Urothelium cell line (cell line): ENCODE measurements around the gene AAK1.

Experiments used
- DNase-seq: peaks from one replicate; pipeline ENCODE4 v3.0.0; 2011; ENCODE audit warnings: low spot score, mixed read lengths
- FAIRE-seq: peaks from 2 replicates; lab custom pipeline; 2011; peaks lifted over from hg19 to GRCh38; lab: Jason Lieb, UNC

Gene AAK1

GRCh38 chr2:69547984-69548715, 95.4 kb downstream of the AAK1 start:
- FAIRE-seq: no peak
- no peak for DNase-seq

GRCh38 chr2:69546646-69547045, 96.9 kb downstream of the AAK1 start:
- no peak for DNase-seq
- FAIRE-seq: no peak

DNA sequence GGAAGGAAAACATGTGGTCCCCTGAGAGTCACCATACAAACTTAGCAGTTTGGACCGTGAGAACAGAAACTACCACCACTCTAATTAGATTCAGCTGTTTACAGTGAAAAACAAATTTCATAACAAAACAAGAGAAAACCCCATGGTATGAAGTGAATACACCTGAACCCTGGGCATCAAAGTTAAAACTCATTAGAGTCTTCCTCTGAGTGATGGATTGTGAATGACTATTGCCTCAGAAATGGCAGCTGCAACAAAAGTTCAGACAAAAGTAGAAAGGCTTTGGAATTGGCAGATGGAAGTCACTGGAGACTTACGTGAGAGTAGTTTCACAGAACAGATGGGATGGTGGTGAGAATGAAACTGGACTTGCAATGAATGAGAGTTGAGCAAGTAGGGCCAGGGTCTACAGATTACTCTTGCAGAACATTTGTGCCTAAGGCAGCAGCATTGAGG, 98.0 kb downstream of the AAK1 start:
- FAIRE-seq: no peak
- DNase-seq: no peak

DNA sequence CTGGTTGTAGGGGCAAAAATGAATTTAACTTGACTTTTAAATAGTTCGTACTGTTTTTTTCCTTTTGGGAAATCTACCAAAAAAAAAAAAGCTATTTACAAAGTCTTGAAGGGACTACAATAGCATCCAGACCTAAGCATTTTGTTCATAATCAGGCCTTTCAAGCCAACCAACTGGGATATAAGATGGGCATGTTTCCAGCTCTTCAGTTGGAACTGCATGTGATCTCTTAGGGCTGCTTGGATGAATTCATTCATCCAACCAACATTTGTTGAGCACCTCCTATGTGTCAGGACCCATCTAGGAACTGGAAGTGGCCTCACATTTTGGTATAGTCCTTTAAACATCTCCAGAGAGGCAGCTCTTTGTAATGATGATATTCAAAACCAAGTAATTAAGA, 98.6 kb downstream of the AAK1 start:
- FAIRE-seq (no peak), DNase-seq (no peak)

- no peak for FAIRE-seq
- DNase-seq: no peak
These were observed 104.0 kb downstream of the AAK1 start for GRCh38 chr2:69539549-69539908.

GRCh38 chr2:69538872-69539548, 104.5 kb downstream of the AAK1 start:
- DNase-seq (peak; percentile 37), FAIRE-seq (no peak)

- no peak for FAIRE-seq
- DNase-seq: no peak
These were observed 105.3 kb downstream of the AAK1 start for GRCh38 chr2:69538249-69538648.

DNA sequence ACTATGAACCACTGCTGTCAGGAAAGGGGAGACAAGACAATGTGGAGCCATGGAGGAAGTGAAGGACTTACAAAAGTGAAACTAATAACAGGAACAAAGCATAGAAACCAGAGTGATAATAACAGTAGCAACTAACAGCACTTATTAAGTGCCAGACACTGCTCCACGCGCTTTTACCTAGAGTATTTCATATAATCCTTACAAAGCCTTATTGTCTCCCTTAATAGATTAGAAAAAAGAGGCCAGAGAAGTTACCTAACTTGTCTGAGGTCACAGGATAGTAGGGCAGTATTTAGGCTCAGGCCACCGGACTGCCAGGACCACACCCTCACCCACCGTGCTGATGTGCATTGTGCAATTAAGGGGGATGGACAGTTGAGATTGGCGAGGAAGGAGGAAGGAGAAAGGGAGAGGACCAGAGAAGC, 107.7 kb downstream of the AAK1 start:
- peak; percentile 74 for FAIRE-seq
- no peak for DNase-seq

- no peak for FAIRE-seq
- no peak for DNase-seq
These were observed 112.4 kb downstream of the AAK1 start for GRCh38 chr2:69531186-69531585.

GRCh38 chr2:69529480-69529879, 114.1 kb downstream of the AAK1 start:
- no peak for FAIRE-seq
- no peak for DNase-seq

GRCh38 chr2:69525261-69525660, 118.3 kb downstream of the AAK1 start:
- no peak for FAIRE-seq
- no peak for DNase-seq

DNA sequence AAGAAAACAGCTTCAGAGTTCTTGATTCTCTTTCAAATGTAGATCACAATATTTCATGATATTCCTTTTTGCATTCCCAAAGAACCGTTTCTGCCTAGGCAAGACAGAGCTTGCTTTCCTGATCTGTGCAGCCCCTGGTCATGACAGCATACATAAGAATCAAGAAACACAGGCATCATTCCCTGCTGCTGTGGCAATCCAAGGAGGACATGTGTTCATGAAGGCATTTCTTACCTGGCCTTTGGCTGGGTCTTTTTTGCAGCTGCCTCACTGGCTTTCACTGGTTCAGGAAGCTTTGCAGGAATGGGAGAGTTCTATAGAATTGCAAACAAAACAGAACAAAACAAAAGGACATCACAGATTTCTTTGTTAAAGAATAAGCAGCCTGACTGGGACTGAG, 118.7 kb downstream of the AAK1 start:
- DNase-seq (no peak), FAIRE-seq (no peak)

- DNase-seq (no peak), FAIRE-seq (no peak)
These were observed 121.8 kb downstream of the AAK1 start for GRCh38 chr2:69521747-69522146.

DNA sequence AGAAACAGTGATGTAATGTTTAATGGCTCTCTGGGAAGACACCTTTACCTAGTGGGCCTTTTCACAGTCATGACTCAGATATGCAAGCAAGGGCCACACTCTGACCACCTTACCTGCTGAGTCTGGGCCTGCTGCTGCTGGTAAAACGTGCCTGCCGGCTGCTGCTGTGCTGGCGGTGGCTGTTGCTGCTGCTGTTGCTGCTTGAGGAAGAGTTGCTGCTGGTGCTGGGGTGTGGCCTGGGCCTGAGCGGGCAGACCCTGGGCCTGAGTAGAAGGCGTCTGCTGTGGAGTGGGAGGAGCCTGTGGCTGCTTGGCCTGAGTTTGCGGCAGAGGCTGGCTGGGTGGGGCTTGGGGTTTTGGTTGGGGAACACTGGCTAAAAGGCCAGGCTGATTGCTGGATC, 124.7 kb downstream of the AAK1 start:
- DNase-seq (no peak), FAIRE-seq (no peak)

DNA sequence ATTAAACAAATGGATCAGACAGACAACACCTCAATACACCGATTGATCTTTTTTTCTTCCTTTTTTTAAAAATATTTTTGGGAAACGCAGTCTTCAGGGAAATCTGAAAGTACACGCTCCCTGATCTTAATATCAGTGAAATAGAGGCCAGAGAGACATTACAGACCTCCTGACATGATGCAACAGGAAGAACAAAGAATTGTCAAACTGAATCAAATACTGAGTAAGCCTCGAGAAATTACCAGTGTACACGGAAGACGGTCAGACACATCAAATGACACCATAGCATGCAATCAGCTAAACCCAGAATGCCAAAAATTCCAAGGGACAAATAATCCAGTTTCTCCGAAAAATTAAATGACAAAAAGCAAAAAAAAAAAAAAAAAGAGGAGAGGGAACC, 126.1 kb downstream of the AAK1 start:
- FAIRE-seq (no peak), DNase-seq (no peak)

GRCh38 chr2:69514819-69515218, 128.7 kb downstream of the AAK1 start:
- DNase-seq (no peak), FAIRE-seq (no peak)

GRCh38 chr2:69514406-69514805, 129.1 kb downstream of the AAK1 start:
- no peak for FAIRE-seq

DNA sequence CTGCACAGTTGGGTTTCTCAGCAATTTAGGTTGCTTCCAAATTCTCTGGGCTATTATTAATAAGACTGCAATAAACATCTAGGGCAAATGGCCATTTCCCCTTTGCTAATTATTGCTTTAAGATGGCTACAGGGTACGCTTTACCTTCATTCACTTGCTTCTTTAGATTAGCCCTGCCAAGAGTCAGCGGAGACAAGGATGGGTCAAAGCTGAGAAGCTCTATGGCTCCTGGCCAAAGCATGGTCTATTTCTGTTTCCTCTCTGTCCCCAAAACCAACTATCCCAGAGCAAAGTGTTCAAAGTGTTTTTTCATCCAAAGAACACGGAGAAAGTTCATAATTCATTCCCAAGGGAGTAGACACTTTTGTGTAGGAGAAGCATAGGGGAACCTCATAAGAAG, 131.1 kb downstream of the AAK1 start:
- no peak for FAIRE-seq

More at GRCh38 chr2:69514406-69514805, 129.1 kb downstream of the AAK1 start:
- DNase-seq: no peak

DNA sequence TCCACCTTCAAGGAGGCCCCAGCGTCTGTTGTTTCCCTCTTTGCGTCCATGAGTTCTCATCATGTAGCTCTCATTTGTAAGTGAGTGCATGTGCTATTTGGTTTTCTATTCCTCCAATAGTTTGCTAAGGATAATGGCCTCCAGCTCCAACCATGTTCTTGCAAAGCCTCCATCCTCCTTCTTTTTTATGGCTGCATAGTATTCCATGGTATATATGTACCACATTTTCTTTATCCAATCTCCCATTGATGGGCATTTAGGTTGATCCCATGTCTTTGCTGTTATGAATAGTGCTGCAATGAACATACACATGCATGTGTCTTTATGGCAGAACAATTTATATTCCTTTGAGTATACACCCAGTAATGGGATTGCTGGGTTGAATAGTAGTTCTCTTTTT, 133.3 kb downstream of the AAK1 start:
- FAIRE-seq: no peak
- no peak for DNase-seq

More for the DNA sequence above, 131.1 kb downstream of the AAK1 start:
- DNase-seq: no peak

- DNase-seq (no peak), FAIRE-seq (no peak)
These were observed 133.8 kb downstream of the AAK1 start for GRCh38 chr2:69509750-69510140.

DNA sequence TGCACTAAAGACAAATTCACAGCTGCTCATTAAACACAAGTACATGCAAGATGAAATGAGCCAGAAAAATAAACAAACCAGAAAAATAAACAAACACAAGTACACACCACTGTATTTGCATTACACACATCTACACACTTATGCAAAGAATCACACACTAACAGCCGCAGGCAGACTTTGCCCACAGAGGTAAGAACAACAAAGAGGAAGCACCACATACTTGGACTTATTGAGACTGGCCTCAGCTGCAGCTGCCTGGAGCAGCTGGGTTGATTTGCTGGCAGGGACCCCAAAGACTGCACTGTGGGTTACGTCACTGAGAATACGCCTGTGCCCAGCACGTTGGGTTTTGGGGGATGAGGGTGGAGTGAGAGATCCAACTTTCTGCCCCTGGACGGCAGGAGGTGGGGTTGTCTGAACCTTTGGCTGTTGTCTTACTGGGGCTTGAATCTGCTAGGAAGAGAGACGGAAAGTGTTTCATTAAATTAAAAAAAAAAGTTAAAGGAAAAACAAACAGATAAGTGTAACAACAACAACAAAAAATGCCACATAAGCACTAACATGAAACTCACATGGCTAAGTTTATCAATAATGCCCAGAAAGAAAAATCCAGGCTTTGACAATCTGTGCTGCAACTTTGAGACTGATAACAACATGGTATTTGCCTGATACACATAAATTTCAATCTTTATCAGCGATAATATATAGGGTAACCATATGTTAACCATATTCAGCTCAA, 134.4 kb downstream of the AAK1 start:
- FAIRE-seq (no peak), DNase-seq (no peak)

DNA sequence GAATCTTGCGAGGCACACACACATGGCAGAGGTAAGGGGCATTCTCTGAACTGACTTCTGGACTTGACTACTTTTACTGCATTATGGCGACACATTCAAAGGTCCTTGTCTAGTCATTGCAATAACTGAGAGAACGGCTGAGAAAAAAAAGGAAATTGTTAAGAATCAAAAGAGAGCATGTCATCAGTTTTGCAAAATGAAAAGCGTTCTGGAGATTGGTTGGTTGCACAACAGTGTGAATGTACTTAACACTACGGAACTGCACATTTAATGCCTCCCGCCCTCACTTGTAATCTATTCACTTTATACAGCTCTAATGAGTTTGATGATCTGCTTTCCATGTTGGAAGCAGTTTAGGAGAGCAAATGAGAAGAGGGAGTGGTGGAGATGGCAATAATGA, 137.8 kb downstream of the AAK1 start:
- FAIRE-seq: no peak

More for the DNA sequence above, 137.8 kb downstream of the AAK1 start:
- no peak for DNase-seq
